Measurements from ENCODE around the gene STAMBPL1.
"Not testable (repeated sequence)": the region's sequence is repeated elsewhere in the genome, so short reads cannot be mapped to it uniquely, and the experiment has no call there.

The STAMBPL1 gene

DNA sequence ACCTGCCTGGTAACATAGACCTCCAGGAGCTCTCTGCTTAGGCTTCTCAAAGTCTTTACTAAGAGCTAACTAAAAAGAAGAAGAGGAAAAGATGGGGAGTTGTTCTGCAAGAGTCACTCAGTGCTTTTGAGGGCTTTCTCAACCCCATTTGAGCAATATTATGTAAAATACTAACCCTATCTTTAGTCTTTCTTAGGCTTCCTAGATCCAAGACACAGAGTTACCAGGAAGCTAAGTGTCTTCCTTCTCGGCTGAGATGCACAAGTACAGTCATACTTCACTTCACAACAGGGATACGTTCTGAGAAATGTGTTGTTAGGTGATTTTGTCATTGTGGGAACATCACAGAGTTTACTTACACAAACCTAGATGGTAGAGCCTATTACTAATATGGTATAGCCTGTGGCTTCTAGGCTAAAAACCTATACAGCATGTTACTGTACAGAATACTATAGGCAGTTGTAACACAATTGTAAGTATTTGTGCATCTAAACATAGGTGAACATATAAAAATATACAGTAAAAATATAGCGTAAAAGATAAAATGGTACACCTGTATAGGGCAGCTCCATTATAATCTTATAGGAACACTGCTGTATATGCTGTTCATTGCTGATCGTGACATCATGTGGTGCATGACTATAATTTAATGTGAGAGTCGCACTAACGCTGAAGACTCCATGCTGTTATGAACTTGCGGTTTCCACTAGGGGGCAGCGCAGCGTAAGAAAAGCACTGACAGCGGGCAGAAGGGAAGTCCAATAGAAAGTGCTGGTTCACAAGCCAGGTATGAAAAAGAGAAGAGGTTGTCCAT, 44.7 kb upstream of the STAMBPL1 start:
- in situ Hi-C loops (cut with HindIII; ENCODE audit: low sequenced_read_pairs): no loop called here
- TF ChIP-seq, protein P1, sequence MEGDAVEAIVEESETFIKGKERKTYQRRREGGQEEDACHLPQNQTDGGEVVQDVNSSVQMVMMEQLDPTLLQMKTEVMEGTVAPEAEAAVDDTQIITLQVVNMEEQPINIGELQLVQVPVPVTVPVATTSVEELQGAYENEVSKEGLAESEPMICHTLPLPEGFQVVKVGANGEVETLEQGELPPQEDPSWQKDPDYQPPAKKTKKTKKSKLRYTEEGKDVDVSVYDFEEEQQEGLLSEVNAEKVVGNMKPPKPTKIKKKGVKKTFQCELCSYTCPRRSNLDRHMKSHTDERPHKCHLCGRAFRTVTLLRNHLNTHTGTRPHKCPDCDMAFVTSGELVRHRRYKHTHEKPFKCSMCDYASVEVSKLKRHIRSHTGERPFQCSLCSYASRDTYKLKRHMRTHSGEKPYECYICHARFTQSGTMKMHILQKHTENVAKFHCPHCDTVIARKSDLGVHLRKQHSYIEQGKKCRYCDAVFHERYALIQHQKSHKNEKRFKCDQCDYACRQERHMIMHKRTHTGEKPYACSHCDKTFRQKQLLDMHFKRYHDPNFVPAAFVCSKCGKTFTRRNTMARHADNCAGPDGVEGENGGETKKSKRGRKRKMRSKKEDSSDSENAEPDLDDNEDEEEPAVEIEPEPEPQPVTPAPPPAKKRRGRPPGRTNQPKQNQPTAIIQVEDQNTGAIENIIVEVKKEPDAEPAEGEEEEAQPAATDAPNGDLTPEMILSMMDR (IDR thresholded peaks at IDR 0.05; ENCODE audit: low read depth, low read length): peak; percentile 76
- DNase-seq (ENCODE audit: low read depth, low spot score): peak; percentile 85
- no peak overlapping the region for H3K4me3 ChIP-seq (ENCODE audit: low read depth, low read length)

DNA sequence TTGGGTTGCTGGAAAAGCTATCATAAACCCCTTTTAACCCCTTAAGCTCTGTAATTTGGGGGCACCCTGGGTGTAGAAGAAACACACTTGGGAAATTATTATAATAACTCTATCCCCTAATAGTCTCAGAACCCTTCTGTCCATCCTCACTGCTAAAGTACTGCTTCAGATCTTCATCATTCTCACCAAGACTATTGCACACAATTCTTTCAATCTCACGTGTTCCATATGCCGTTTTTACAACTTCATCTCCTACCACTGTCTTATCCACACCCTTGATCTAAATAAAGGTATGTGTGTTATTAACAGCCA, 44.2 kb upstream of the STAMBPL1 start:
- TF ChIP-seq, protein P1 (IDR thresholded peaks at IDR 0.05; ENCODE audit: low read depth, low read length): no peak
- DNase-seq (ENCODE audit: low read depth, low spot score): no peak
- in situ Hi-C loops (cut with HindIII; ENCODE audit: low sequenced_read_pairs): no loop called here
- no peak overlapping the region for H3K4me3 ChIP-seq (ENCODE audit: low read depth, low read length)

DNA sequence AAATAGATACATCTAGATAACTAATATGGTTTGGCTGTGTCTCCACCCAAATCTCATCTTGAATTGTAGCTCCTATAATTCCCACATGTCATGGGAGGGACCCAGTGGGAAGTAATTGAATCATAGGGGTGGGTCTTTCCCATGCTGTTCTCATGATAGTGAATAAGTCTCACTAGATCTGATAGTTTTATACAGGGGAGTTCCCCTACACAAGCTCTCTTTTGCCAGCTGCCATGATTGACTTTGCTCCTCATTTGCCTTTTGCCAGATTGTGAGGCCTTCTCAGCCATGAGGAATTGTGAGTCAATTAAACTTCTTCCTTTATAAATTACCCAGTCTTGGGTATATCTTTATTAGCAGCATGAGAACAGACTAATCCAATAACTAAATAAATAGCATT, 42.4 kb upstream of the STAMBPL1 start:
- DNase-seq (ENCODE audit: low read depth, low spot score); H3K4me3 ChIP-seq (ENCODE audit: low read depth, low read length); in situ Hi-C loops (cut with HindIII; ENCODE audit: low sequenced_read_pairs): not testable (repeated sequence)

DNA sequence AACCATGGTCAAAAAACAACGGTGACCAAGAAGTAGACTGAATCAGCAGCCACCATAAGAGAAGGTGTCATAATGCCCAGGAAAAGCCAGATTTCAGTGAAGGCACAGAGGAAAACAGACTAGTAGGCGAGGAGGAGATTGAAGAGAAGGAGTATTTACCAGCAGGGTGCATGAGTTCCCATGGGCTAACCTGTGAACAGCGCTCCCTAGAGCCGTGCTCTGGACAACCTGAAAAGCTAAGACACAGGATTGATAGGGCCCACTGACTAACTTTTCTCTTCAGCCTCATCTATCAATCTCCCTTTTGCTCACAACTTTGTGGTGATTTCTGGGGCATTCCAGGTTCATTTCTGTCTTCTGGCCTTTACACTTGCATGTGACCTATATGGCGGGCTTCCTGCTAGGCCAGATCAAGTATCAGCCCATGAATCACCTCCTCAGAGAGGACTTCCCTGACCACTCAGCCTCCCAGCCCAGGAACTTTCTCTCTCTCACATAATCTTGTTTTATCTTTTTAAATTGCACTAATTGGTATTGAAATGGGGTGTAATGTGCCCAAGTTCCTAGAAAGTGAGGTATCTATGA, 41.2 kb upstream of the STAMBPL1 start:
- TF ChIP-seq, protein P1 (IDR thresholded peaks at IDR 0.05; ENCODE audit: low read depth, low read length): no peak
- H3K4me3 ChIP-seq (ENCODE audit: low read depth, low read length): no peak overlapping the region
- in situ Hi-C loops (cut with HindIII; ENCODE audit: low sequenced_read_pairs): no loop called here
- DNase-seq (ENCODE audit: low read depth, low spot score): no peak

DNA sequence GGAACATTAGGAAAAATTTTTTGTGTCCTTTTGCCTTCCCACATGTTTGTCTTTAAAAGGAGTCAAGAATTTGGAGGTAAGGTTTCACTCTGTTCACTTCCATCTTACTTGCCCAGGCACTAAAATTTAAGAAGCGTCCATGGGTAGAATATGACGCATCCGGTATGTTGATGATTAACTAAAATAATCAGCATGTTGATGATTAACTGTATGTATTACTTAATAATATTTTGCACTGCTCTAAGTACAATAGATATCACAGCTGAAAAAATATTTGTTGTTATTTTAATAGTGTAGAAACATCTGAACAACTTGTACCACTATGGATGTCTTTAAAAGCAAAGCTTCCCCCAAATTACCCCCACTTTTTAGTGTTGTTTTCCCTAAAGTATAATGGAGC, 39.9 kb upstream of the STAMBPL1 start:
- in situ Hi-C loops (cut with HindIII; ENCODE audit: low sequenced_read_pairs): no loop called here
- H3K4me3 ChIP-seq (ENCODE audit: low read depth, low read length): no peak overlapping the region
- DNase-seq (ENCODE audit: low read depth, low spot score): no peak
- TF ChIP-seq, protein P1 (IDR thresholded peaks at IDR 0.05; ENCODE audit: low read depth, low read length): no peak

DNA sequence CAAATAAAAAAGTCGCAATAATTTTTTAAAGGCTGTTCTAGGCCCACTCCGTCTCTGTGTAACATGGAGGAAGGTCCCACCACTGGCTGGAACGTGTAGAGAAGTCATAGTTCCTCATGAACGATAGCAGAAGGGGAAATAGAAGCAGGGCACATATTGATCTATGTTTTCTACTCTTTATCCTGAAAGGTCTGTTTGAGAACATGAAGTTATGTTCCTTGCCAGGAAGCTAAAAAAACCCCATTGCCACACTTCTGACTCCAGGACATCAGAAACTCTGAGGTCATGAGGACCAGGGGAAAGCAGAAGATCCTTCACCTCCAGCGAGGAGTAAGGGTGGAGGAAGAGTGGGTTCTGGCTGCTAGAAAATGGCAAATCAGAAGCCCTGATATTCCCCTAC, 39.2 kb upstream of the STAMBPL1 start:
- TF ChIP-seq, protein P1 (IDR thresholded peaks at IDR 0.05; ENCODE audit: low read depth, low read length): no peak
- no peak for DNase-seq (ENCODE audit: low read depth, low spot score)
- in situ Hi-C loops (cut with HindIII; ENCODE audit: low sequenced_read_pairs): no loop called here
- no peak overlapping the region for H3K4me3 ChIP-seq (ENCODE audit: low read depth, low read length)

DNA sequence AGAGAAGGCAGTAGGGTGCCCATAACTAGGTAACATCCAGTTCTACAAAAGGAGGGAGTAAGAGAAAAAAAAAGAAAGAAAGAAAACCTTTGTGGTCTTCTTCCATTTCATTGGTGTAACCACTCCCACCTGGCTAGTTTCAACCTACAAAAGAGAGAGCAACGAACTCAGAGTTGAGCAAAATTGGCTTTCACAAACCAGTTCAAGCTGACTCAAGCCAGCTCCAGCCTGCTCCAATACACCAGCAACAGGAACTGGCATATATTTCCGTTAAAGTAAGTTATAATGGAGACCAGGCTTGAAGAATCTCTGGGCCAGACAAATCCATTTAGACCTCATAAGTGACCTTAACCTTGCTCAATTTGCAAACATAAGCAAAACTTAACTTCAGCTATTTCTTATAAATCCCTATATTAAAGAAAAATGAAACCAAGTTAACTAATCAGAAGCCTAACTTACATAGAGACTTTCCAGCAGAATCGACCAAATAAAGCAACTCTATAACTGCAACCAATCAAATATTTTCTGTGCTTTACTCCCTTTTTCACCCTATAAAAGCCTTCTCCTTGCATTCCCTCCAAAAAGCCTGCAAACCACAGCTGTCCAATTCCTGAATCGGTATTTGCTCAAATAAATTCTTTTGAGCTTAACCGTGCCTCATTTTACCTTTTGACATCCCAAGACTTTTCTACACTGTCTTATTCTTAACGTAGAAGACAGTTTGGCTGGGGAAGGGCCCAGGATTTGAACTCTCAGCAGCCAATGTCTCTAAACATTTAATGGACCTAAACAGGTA, 38.5 kb upstream of the STAMBPL1 start:
- no peak overlapping the region for H3K4me3 ChIP-seq (ENCODE audit: low read depth, low read length)
- TF ChIP-seq, protein P1 (IDR thresholded peaks at IDR 0.05; ENCODE audit: low read depth, low read length): no peak
- no peak for DNase-seq (ENCODE audit: low read depth, low spot score)
- in situ Hi-C loops (cut with HindIII; ENCODE audit: low sequenced_read_pairs): no loop called here
